ENCODE data around the gene GNPTG. TPM values are rescaled to one million over a fixed set of nuclear protein-coding genes. Genes with fewer than 3 reads are reported as not detected.

The GNPTG gene
- total and polyA plus RNA-seq, 2 of the 8 experiments (the other 6 are each of a cell fraction or from before 2014, with no cell fraction given) = 26.2 to 51.2 TPM

DNA sequence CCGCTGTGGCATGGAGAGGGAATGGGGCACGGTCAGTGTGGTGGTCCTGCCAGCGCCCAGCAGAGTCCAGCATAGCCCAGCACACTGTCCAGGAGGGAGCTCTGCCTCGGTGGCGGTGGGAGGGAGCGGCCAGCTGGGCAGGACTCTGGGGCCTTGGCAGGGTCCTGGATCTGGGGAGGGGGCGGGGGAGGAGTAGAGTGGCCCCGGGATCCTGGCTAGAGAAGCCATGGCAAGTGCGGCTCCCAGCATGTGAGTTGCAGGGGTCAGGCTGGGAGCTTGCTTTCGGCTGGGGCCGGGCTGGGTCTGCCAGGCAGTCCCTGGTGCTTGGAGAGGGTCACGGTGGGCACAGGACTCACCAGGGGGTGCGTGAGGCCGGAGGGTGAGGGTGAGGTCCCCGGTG is 3.9 kb downstream of the GNPTG start:
- Histone ChIP-seq H4K91ac (replicated peaks; ENCODE audit: insufficient read length, low read length) (no peak overlapping the region), H2BK12ac (ENCODE audit: low read depth, low read length) (no peak overlapping the region), H3K23ac (ENCODE audit: insufficient read length) (no peak overlapping the region), H2BK20ac (ENCODE audit: low read length) (no peak overlapping the region), H3K23me2 (ENCODE audit: low read depth, low read length) (peaks cover 14% of the 10 kb centered on the region), H4K5ac (ENCODE audit: insufficient read length, low read depth, low read length) (no peak overlapping the region), H4K20me1 (replicated peaks in 1 of 2; ENCODE audit: control insufficient read depth in 1 of 2, insufficient read depth in 2 of 2, low read length in 2 of 2) (peaks cover 4 to 22% of the 10 kb centered on the region in 2 experiments), H3K27me3 (replicated peaks in 1 of 4; ENCODE audit: control insufficient read depth in 3 of 4, extremely low read depth in 1 of 4, insufficient read depth in 3 of 4, low read length in 3 of 4) (no peaks in the 10 kb centered on the region; a peak in 1 of 7 replicates), H4K8ac (ENCODE audit: extremely low read depth, insufficient read depth, low read length) (0 out of 2 replicates have a peak overlapping the region, but pooled peaks have one; percentile 79), H3K9ac (replicated peaks in 1 of 4; ENCODE audit: extremely low read depth in 1 of 4, low read depth in 3 of 4, low read length in 3 of 4) (no peak overlapping the region), H2AFZ (ENCODE audit: low read length) (no peak overlapping the region), H3K4ac (replicated peaks; ENCODE audit: insufficient read length, low read depth, low read length) (no peak overlapping the region), H3K56ac (replicated peaks; ENCODE audit: insufficient read length, low read depth, low read length) (no peak overlapping the region), H3K79me1 (ENCODE audit: low read depth, low read length) (peaks cover 25% of the 10 kb centered on the region), H3K4me3 (ENCODE audit: extremely low read depth in 1 of 4, insufficient read depth in 2 of 4, low read depth in 3 of 4, low read length in 4 of 4) (no peak overlapping the region), H3K18ac (ENCODE audit: extremely low read depth, low read length) (no peak overlapping the region), H3K9me3 (ENCODE audit: insufficient read depth in 2 of 2, low read depth in 1 of 2, low read length in 1 of 2) (no peaks in the 10 kb centered on the region), H3K14ac (ENCODE audit: insufficient read length) (no peak overlapping the region), H3K4me1 (replicated peaks in 1 of 4; ENCODE audit: control insufficient read depth in 3 of 4, insufficient read depth in 4 of 4, low read length in 3 of 4) (peaks cover 0 to 7% (median 4%) of the 10 kb centered on the region in 4 experiments; a peak in 3 of 7 replicates), H3K79me2 (ENCODE audit: control insufficient read depth in 1 of 2, insufficient read depth in 2 of 2, low read length in 2 of 2) (peaks cover 0 to 53% of the 10 kb centered on the region in 2 experiments; a peak in 2 of 4 replicates), H2BK5ac (ENCODE audit: low read depth, low read length) (no peak overlapping the region), H3K36me3 (ENCODE audit: control insufficient read depth in 2 of 4, insufficient read depth in 4 of 4, low read length in 3 of 4) (no peaks in the 10 kb centered on the region; a peak in 1 of 8 replicates), H2BK15ac (ENCODE audit: low read length) (no peak overlapping the region), H2AK5ac (ENCODE audit: low read depth, low read length) (no peak overlapping the region), H3K27ac (ENCODE audit: low read depth, low read length) (no peak overlapping the region), H2BK120ac (replicated peaks; ENCODE audit: low read depth, low read length) (no peak overlapping the region), H3K4me2 (ENCODE audit: insufficient read depth in 1 of 2, low read depth in 2 of 2, low read length in 2 of 2) (no peak overlapping the region)
- 83% methylated on average over 14 of the region's 15 CpGs; no CpG with 5 or more reads in 1 of the 2 experiments for WGBS, 2 experiments (ENCODE audit: extremely low coverage in 1 of 2, insufficient coverage in 1 of 2, insufficient read length in 1 of 2, insufficient replicate concordance in 2 of 2, low coverage in 1 of 2, low lambda C conversion rate in 2 of 2, missing lambda C conversion rate in 1 of 2)
- no peak for TF ChIP-seq ZNF274 (IDR thresholded peaks at IDR 0.05; ENCODE audit: borderline replicate concordance, extremely low read depth, low read length)
- no peak for TF ChIP-seq BRCA1 (IDR thresholded peaks at IDR 0.05; ENCODE audit: low read depth, low read length)
- no peak for TF ChIP-seq KDM5A (IDR thresholded peaks at IDR 0.05; ENCODE audit: low read length)
- no peak for TF ChIP-seq TAF7 (optimal IDR thresholded peaks at IDR 0.05; ENCODE audit: borderline replicate concordance, low read depth, low read length)
- TF ChIP-seq BCL11A (IDR thresholded peaks at IDR 0.05; ENCODE audit: low read depth in 2 of 2, low read length in 2 of 2) = no peak
- no peak for TF ChIP-seq CREB1 (IDR thresholded peaks at IDR 0.05)
- no peak for TF ChIP-seq EP300 (IDR thresholded peaks at IDR 0.05; ENCODE audit: borderline replicate concordance in 1 of 2, low read depth in 2 of 2, low read length in 2 of 2)
- no peak for TF ChIP-seq POU5F1 (IDR thresholded peaks at IDR 0.05; ENCODE audit: low read depth, low read length)
- TF ChIP-seq NANOG (IDR thresholded peaks at IDR 0.05; ENCODE audit: insufficient read depth, low read depth, low read length, poor library complexity, severe bottlenecking) = no peak
- no peak for TF ChIP-seq KDM1A (IDR thresholded peaks at IDR 0.05; ENCODE audit: borderline replicate concordance, low read length)
- no peak for TF ChIP-seq SP2 (IDR thresholded peaks at IDR 0.05; ENCODE audit: low read length)
- TF ChIP-seq RBBP5 (IDR thresholded peaks at IDR 0.05; ENCODE audit: borderline replicate concordance, low read depth, low read length) = no peak
- FAIRE-seq (no peak), DNase-seq (ENCODE audit: low read depth in 1 of 2, low spot score in 2 of 2) (no peak)
- ChIA-PET CTCF (ENCODE audit: partially characterized antibody) (interaction anchor here (0.8 to 3.5 kb wide), 4 partner anchors 8 to 26 kb away, joined by 4 to 32 read pairs (median 4); no protein-coding TSS in a partner anchor), POLR2A (ENCODE audit: partially characterized antibody) (no interaction called here)
